Stomach (tissue), 4 donors: ENCODE measurements around the gene KRT6B.

Experiments used
- EP300 ChIP-seq: sonication (generic); formaldehyde crosslinking; IDR thresholded peaks from one replicate; pipeline ENCODE4 v1.6.1; 2017; ENCODE audit warnings: antibody characterized with exemption
- POLR2A ChIP-seq, 4 donors: fragments of 450-650 bp; IDR thresholded peaks; one replicate each; pipeline ENCODE4 v1.6.1; 2016; ENCODE audit warnings: antibody characterized with exemption in 4 of 4, control low read depth in 2 of 4, mild to moderate bottlenecking in 1 of 4, moderate library complexity in 1 of 4
- POLR2AphosphoS5 ChIP-seq, 3 donors: sonication (generic); formaldehyde crosslinking; IDR thresholded peaks; one replicate each; pipeline ENCODE4 v1.6.1; 2016; ENCODE audit warnings: antibody characterized with exemption in 3 of 3
- TF ChIP-seq, protein P1 (sequence below), 7 experiments: fragments of 450-650 bp in 4 of 7; fragments of 200-600 bp in 3 of 7; sonication (generic) in 3 of 7; IDR thresholded peaks; one replicate each; pipeline ENCODE4 v1.5.1; 2016 to 2019; ENCODE audit warnings: antibody characterized with exemption in 7 of 7, control low read depth in 2 of 7, mild to moderate bottlenecking in 1 of 7

DNA sequence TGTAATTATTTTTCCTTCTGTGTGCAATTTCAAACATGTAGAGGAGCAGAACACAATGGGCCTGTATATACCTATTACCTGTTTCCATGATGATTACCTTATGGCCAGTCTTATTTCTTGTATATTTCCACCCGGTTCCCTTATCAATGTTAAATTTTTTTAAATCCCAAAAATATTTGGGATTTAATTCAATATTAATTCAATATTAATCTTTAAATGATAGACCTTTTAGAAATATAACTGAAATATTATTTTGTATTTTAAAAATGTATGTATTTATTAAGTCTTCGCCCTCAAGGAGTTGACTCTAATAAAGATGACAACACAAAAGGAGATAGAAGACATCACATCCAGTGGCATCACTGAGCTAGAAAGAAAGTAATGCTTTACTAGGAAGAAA lies 22.3 kb upstream of the KRT6B start:
- TF ChIP-seq, protein P1, sequence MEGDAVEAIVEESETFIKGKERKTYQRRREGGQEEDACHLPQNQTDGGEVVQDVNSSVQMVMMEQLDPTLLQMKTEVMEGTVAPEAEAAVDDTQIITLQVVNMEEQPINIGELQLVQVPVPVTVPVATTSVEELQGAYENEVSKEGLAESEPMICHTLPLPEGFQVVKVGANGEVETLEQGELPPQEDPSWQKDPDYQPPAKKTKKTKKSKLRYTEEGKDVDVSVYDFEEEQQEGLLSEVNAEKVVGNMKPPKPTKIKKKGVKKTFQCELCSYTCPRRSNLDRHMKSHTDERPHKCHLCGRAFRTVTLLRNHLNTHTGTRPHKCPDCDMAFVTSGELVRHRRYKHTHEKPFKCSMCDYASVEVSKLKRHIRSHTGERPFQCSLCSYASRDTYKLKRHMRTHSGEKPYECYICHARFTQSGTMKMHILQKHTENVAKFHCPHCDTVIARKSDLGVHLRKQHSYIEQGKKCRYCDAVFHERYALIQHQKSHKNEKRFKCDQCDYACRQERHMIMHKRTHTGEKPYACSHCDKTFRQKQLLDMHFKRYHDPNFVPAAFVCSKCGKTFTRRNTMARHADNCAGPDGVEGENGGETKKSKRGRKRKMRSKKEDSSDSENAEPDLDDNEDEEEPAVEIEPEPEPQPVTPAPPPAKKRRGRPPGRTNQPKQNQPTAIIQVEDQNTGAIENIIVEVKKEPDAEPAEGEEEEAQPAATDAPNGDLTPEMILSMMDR (IDR thresholded peaks at IDR 0.05): no peak
- TF ChIP-seq EP300 (no peak), POLR2AphosphoS5 (IDR thresholded peaks at IDR 0.05) (no peak), POLR2A (IDR thresholded peaks at IDR 0.05) (no peak)
